ENCODE measurements around the gene PLEKHA7.
A peak's percentile ranks its signal among the peaks of the same experiment; 100 is the strongest.
"Not testable (repeated sequence)": the region's sequence is repeated elsewhere in the genome, so short reads cannot be mapped to it uniquely, and the experiment has no call there.

PLEKHA7 gene

GRCh38 chr11:17004486-17005148 is 9.6 kb downstream of the PLEKHA7 start:
- no peak for DNase-seq

- DNase-seq: no peak
These were observed 10.8 kb downstream of the PLEKHA7 start for GRCh38 chr11:17003426-17003825.

GRCh38 chr11:17002543-17002942 is 11.7 kb downstream of the PLEKHA7 start:
- no peak for DNase-seq

GRCh38 chr11:17001806-17002205 is 12.4 kb downstream of the PLEKHA7 start:
- DNase-seq: no peak

- no peak for DNase-seq
These were observed 13.2 kb downstream of the PLEKHA7 start for GRCh38 chr11:17000987-17001386.

GRCh38 chr11:17000253-17000652 is 14.0 kb downstream of the PLEKHA7 start:
- not testable (repeated sequence) for DNase-seq

- DNase-seq: no peak
These were observed 15.1 kb downstream of the PLEKHA7 start for GRCh38 chr11:16999116-16999515.

GRCh38 chr11:16997624-16998023 is 16.6 kb downstream of the PLEKHA7 start:
- DNase-seq: no peak

GRCh38 chr11:16993495-16993894 is 20.7 kb downstream of the PLEKHA7 start:
- DNase-seq: no peak

- DNase-seq: no peak
These were observed 21.4 kb downstream of the PLEKHA7 start for GRCh38 chr11:16992846-16993245.

GRCh38 chr11:16989554-16989953 is 24.7 kb downstream of the PLEKHA7 start:
- no peak for DNase-seq

- no peak for DNase-seq
These were observed 27.0 kb downstream of the PLEKHA7 start for GRCh38 chr11:16987205-16987568.

- peak; percentile 24 for DNase-seq
These were observed 27.6 kb downstream of the PLEKHA7 start for GRCh38 chr11:16986434-16987204.

GRCh38 chr11:16985297-16985696 is 28.9 kb downstream of the PLEKHA7 start:
- no peak for DNase-seq

- DNase-seq: no peak
These were observed 30.0 kb downstream of the PLEKHA7 start for GRCh38 chr11:16984229-16984628.

GRCh38 chr11:16982809-16983208 is 31.4 kb downstream of the PLEKHA7 start:
- no peak for DNase-seq

GRCh38 chr11:16982256-16982671 is 31.9 kb downstream of the PLEKHA7 start:
- peak; percentile 13 for DNase-seq

GRCh38 chr11:16981651-16982194 is 32.5 kb downstream of the PLEKHA7 start:
- DNase-seq: peak; percentile 45

GRCh38 chr11:16979703-16980622 is 34.3 kb downstream of the PLEKHA7 start:
- DNase-seq: no peak

GRCh38 chr11:16977994-16978315 is 36.3 kb downstream of the PLEKHA7 start:
- no peak for DNase-seq

- no peak for DNase-seq
These were observed 36.8 kb downstream of the PLEKHA7 start for GRCh38 chr11:16977136-16977993.

GRCh38 chr11:16976379-16976778 is 37.8 kb downstream of the PLEKHA7 start:
- DNase-seq: no peak
